H1 (cell line): ENCODE results near the gene MPEG1. TPM values are rescaled to one million over a fixed set of nuclear protein-coding genes. Genes with fewer than 3 reads are reported as not detected.

Experiments used
- GABPA ChIP-seq: IDR thresholded peaks from 2 replicates; pipeline ENCODE4 v1.6.1; 2011; ENCODE audit warnings: mild to moderate bottlenecking, low read length, moderate library complexity, borderline replicate concordance; ENCODE audit not compliant: insufficient read depth
- HDAC6 ChIP-seq: IDR thresholded peaks from one replicate; pipeline ENCODE4 v1.7.1; 2012; ENCODE audit warnings: low read depth, mild to moderate bottlenecking, inconsistent platforms, low read length, moderate library complexity
- SP1 ChIP-seq: IDR thresholded peaks from 2 replicates; pipeline ENCODE4 v1.6.1; 2011; ENCODE audit warnings: low read depth, low read length
- TAF1 ChIP-seq: IDR thresholded peaks from 2 replicates; pipeline ENCODE4 v1.6.1; 2011; ENCODE audit warnings: mild to moderate bottlenecking, low read depth, low read length
- polyA plus RNA-seq, 7 experiments: library from polyadenylated mRNA; depleted of rRNA in 3 of 7; stranded (reverse) in 5 of 7; unstranded in 2 of 7; fragments of >200 nt in 5 of 7; fragments of 200-250 nt in 2 of 7; gene quantifications; 1 replicate in 5 of 7; 2 replicates in 1 of 7; 4 replicates in 1 of 7; pipeline versions ENCODE4 v1.2.1 to v1.2.3, GENCODE V29; 2011 to 2013; ENCODE audit warnings: missing spikeins in 2 of 7, mixed read lengths in 2 of 7
- total RNA-seq: library from RNA; stranded (reverse); fragmentation: NEBNext Ultra II Directional; extraction: Animal tissue kit (Norgen Biotek cat#: 25700); gene quantifications from 2 replicates; pipeline ENCODE4 v1.2.1, GENCODE V29; 2021
- TF ChIP-seq, protein P1 (sequence below): IDR thresholded peaks from 2 replicates; pipeline ENCODE4 v1.6.1; 2012; ENCODE audit warnings: inconsistent platforms

The MPEG1 gene
- total and polyA plus RNA-seq, 2 of the 8 experiments (the other 6 are each of a cell fraction or from before 2014, with no cell fraction given) = not detected

DNA sequence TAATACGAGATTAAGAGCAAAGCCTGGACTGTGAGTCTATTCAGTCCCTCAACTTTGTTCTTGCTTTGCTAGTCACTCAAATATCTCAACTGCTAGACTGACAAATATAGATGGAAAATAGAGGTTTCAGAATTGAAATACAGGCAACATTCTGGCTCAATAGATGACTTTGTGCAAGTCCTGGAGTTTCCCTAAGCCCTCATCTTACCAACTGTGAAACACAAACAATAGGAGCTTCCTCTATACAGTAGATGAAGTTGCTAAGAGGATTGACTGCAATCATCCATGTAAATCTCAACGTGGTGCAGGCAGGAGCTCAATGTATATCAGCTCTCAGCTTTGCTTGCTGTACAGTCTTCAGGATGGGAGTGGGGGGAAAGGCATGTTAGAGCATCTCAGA lies 6.2 kb upstream of the MPEG1 start (continued):
- TF ChIP-seq HDAC6 (no peak), GABPA (no peak), SP1 (no peak), TAF1 (no peak)
- TF ChIP-seq, protein P1, sequence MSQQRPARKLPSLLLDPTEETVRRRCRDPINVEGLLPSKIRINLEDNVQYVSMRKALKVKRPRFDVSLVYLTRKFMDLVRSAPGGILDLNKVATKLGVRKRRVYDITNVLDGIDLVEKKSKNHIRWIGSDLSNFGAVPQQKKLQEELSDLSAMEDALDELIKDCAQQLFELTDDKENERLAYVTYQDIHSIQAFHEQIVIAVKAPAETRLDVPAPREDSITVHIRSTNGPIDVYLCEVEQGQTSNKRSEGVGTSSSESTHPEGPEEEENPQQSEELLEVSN = no peak
